K562 (cell line): ENCODE data around the gene TIA1.

Experiments
- CEBPB ChIP-seq: fragments of 450-650 bp; IDR thresholded peaks from 2 replicates; pipeline ENCODE4 v1.6.1; 2016; ENCODE audit warnings: missing genetic modification characterization, missing compliant biosample characterization
- NR2C2 ChIP-seq, 2 experiments: fragments of 200-800 bp in 1 of 2; sonication (Bioruptor generic) in 1 of 2; sonication (generic) in 1 of 2; formaldehyde crosslinking in 1 of 2; IDR thresholded peaks; 2 replicates each; pipeline versions ENCODE4 v1.6.1 to v1.8.0; 2016 to 2022; ENCODE audit warnings: mild to moderate bottlenecking in 1 of 2, missing compliant biosample characterization in 1 of 2, missing genetic modification characterization in 1 of 2, missing genetic modification reagents in 1 of 2

DNA sequence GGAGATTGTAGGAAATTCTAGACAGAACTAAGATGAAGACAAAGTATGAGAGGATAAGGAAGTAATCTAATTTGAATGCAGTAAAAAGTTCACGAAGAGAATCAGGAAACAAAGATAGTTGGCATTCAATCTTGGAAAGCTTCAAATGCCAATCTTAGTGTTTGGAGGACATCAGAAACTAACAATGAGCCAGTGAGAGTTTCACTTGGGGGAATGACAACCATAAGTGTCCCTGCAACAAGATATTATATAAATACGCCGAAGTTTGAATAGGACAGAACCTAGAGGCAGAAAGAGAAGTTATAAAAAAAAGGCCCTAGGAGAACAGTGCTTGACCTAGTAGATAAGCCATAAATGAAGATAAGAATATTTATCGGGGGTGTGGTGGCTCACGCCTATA, 34.0 kb upstream of the TIA1 start:
- TF ChIP-seq CEBPB (tag) = no peak
- no peak for TF ChIP-seq NR2C2 (CRISPR knock-in tag; IDR thresholded peaks at IDR 0.05)
- TF ChIP-seq NR2C2 (tag; IDR thresholded peaks at IDR 0.05) = no peak
